Mammary epithelial cell (primary cell): ENCODE data around the gene ABHD17C.

Source experiments
- EZH2 ChIP-seq: IDR thresholded peaks from 2 replicates; pipeline ENCODE4 v1.6.1; 2012; ENCODE audit warnings: low read length, inconsistent platforms, borderline replicate concordance
- TF ChIP-seq, protein P1 (sequence below), 2 donors: IDR thresholded peaks in 1 of 2; conservative IDR thresholded peaks in 1 of 2; 2 replicates each; pipeline ENCODE4 v1.5.1; 2011 to 2012; ENCODE audit warnings: inconsistent platforms in 2 of 2, low read length in 2 of 2, mild to moderate bottlenecking in 2 of 2, control low read depth in 1 of 2, low read depth in 1 of 2; ENCODE audit not compliant: insufficient read depth in 1 of 2; ENCODE audit errors: extremely low read depth in 1 of 2

DNA sequence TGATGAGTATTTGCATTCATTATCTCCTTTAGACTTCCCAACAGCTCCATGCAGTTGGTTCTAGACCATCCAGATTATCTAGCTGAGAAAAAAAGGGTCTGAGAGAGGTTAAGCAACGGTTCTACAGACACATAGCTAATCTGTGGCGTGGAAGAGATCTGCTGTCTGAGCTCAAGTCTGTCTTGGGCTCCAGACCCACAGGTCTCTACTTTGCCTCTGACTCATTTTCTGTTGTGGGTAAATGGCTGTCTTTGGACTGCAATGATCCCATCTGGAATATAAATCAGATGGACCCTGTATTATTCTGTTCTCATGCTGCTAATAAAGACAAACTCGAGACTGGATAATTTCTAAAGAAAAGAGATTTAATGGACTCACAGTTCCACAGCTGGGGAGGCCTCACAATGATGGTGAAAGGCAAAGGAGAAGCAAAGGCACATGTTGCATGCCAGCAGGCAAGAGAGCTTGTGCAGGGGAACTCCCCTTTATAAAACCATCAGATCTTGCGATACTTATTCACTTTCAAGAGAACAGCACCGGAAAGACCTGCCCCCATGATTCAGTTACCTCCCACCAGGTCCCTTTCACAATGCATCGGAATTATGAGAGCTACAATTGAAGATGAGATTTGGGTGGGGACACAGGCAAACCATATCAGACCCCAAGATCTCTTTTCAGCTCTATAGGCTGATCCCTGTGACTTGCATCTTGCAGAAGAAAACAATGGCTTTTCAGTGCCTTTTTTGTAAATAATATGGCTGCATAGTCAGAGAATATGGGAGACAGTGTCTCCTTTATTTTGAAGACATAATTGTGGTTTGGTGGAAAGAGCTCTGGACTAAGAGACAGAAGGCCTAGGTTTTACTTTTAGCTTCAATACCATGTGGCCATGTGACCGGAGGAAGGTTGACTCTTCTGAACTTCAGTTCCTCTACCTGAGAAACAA, 108.7 kb downstream of the ABHD17C start:
- TF ChIP-seq, protein P1, sequence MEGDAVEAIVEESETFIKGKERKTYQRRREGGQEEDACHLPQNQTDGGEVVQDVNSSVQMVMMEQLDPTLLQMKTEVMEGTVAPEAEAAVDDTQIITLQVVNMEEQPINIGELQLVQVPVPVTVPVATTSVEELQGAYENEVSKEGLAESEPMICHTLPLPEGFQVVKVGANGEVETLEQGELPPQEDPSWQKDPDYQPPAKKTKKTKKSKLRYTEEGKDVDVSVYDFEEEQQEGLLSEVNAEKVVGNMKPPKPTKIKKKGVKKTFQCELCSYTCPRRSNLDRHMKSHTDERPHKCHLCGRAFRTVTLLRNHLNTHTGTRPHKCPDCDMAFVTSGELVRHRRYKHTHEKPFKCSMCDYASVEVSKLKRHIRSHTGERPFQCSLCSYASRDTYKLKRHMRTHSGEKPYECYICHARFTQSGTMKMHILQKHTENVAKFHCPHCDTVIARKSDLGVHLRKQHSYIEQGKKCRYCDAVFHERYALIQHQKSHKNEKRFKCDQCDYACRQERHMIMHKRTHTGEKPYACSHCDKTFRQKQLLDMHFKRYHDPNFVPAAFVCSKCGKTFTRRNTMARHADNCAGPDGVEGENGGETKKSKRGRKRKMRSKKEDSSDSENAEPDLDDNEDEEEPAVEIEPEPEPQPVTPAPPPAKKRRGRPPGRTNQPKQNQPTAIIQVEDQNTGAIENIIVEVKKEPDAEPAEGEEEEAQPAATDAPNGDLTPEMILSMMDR (conservative IDR thresholded peaks at IDR 0.05 in 1 of 2, IDR thresholded peaks at IDR 0.05 in 1 of 2; ENCODE audit: extremely low read depth in 1 of 2, insufficient read depth in 1 of 2, low read depth in 1 of 2, low read length in 2 of 2), result no peak
- no peak for TF ChIP-seq EZH2
